ENCODE results near the gene MLIP. TPM values are rescaled to one million over a fixed set of nuclear protein-coding genes. Genes with fewer than 3 reads are reported as not detected.

The MLIP gene
- total and polyA plus RNA-seq, 4 donors, result 1.5 to 2.6 (median 2.2) TPM; not detected in 1

DNA sequence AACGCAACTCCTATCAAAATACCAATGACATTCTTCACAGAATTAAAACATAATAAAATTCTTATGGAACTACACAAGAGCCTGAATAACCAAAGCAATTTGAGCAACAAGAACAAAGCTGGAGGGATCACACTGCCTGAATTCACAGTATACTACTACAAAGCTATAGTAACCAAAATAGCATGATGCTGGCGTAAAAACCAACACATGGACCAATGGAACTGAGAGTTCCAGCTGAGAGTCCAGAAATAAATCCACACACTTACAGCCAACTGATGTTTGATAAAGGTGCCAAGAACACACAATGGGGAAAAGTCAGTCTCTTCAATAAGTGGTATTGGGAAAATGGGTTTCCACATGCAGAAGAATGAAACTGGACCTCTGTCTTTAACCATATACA, 6.9 kb downstream of the MLIP start:
- Histone ChIP-seq H3K27ac (ENCODE audit: low read depth in 1 of 2, low read length in 2 of 2) (no peak overlapping the region), H3K27me3 (ENCODE audit: control insufficient read depth in 1 of 2, insufficient read depth in 2 of 2, low read length in 1 of 2) (peaks cover 0 to 2% of the 10 kb centered on the region in 2 donors), H3K9me3 (ENCODE audit: control insufficient read depth, low read length) (no peaks in the 10 kb centered on the region), H3K36me3 (ENCODE audit: control insufficient read depth in 1 of 2, insufficient read depth in 2 of 2, low read length in 1 of 2) (no peaks in the 10 kb centered on the region), H3K4me1 (ENCODE audit: control insufficient read depth in 1 of 2, insufficient read depth in 2 of 2, low read length in 2 of 2) (no peaks in the 10 kb centered on the region), H3K4me3 (ENCODE audit: low read length in 2 of 2) (no peak overlapping the region)
- ATAC-seq (ENCODE audit: low FRiP score) (no peak), DNase-seq (no peak)
- intact Hi-C loops (cut with DNase I), result no loop called here
- 89 to 94% methylated on average over 2 of the region's 2 CpGs for WGBS, 2 donors

DNA sequence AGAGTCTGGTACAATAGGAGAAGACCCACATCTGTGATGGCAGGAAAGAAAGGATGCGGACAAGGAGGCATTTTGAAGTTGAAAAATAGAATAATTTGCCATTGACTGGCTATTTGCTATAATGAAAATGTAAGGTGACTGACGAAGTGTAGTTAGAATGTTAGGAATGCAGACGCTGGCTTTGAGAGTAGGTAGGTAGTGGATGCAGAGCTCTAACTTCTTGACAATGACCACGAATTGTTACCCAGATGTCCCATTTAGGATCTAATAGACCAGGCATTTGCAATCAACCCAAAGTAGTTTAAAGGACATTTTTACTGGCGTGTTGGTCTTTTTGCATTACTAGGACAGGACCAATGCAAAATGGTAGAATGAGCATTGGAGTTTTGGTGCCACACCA, 14.2 kb downstream of the MLIP start:
- no peaks in the 10 kb centered on the region for H3K9me3 ChIP-seq (ENCODE audit: control insufficient read depth, low read length)
- no peaks in the 10 kb centered on the region for H3K36me3 ChIP-seq (ENCODE audit: control insufficient read depth in 1 of 2, insufficient read depth in 2 of 2, low read length in 1 of 2)
- WGBS, 2 donors, result 67 to 80% methylated on average over 5 of the region's 5 CpGs
- H3K27me3 ChIP-seq (ENCODE audit: control insufficient read depth in 1 of 2, insufficient read depth in 2 of 2, low read length in 1 of 2), result no peaks in the 10 kb centered on the region
- H3K27ac ChIP-seq (ENCODE audit: low read depth in 1 of 2, low read length in 2 of 2), result no peak overlapping the region
- H3K4me1 ChIP-seq (ENCODE audit: control insufficient read depth in 1 of 2, insufficient read depth in 2 of 2, low read length in 2 of 2), result no peaks in the 10 kb centered on the region
- DNase-seq, result no peak
- no peak overlapping the region for H3K4me3 ChIP-seq (ENCODE audit: low read length in 2 of 2)
- intact Hi-C loops (cut with DNase I), result no loop called here
- ATAC-seq (ENCODE audit: low FRiP score), result no peak

DNA sequence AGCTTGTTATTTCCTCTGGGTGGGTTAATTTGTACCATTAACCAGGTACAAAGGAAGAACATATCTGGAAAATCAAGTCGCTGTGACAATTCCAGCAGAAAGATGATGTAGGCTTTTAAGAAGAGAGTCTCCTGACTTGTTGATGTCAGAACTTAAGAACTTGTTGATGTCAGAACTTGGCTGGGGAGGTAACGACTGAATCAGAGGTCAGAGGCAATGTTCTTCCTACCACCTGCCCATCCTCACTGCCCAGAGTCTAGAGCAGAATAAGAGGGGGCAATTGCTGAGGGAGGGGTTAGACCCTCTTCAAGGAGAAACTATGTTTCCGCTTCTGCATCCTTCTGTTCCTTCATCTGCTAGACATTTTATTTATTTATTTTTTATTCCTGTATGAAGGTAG, 18.9 kb downstream of the MLIP start:
- Histone ChIP-seq H3K36me3 (ENCODE audit: control insufficient read depth in 1 of 2, insufficient read depth in 2 of 2, low read length in 1 of 2) (no peaks in the 10 kb centered on the region), H3K9me3 (ENCODE audit: control insufficient read depth, low read length) (no peaks in the 10 kb centered on the region), H3K4me3 (ENCODE audit: low read length in 2 of 2) (no peak overlapping the region), H3K4me1 (ENCODE audit: control insufficient read depth in 1 of 2, insufficient read depth in 2 of 2, low read length in 2 of 2) (no peaks in the 10 kb centered on the region), H3K27ac (ENCODE audit: low read depth in 1 of 2, low read length in 2 of 2) (no peak overlapping the region), H3K27me3 (ENCODE audit: control insufficient read depth in 1 of 2, insufficient read depth in 2 of 2, low read length in 1 of 2) (no peaks in the 10 kb centered on the region)
- WGBS, 2 donors, result 92 to 96% methylated on average over 3 of the region's 3 CpGs
- intact Hi-C loops (cut with DNase I), result no loop called here
- ATAC-seq (ENCODE audit: low FRiP score) (no peak), DNase-seq (no peak)

DNA sequence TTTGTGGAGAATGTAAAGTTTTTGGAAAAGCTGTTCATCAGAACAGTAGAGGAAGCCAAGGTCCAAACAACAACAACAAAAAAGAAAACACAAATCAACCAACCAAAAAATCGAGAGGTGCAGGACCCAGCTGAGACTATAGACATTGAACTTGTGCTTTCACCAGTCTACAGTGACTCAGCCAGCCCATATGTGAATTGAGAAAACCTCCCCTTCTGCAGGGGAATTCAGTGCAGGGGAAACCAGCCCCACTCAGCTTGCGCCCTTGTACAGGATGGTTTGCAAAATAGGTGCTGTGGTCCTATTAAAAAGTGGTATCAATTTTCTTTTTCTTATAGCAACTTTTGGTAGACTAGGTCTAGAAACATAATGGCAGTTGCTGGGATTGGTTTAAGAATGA, 21.3 kb downstream of the MLIP start:
- Histone ChIP-seq H3K9me3 (ENCODE audit: control insufficient read depth, low read length) (no peaks in the 10 kb centered on the region), H3K4me1 (ENCODE audit: control insufficient read depth in 1 of 2, insufficient read depth in 2 of 2, low read length in 2 of 2) (no peaks in the 10 kb centered on the region), H3K27ac (ENCODE audit: low read depth in 1 of 2, low read length in 2 of 2) (no peak overlapping the region), H3K36me3 (ENCODE audit: control insufficient read depth in 1 of 2, insufficient read depth in 2 of 2, low read length in 1 of 2) (no peaks in the 10 kb centered on the region), H3K27me3 (ENCODE audit: control insufficient read depth in 1 of 2, insufficient read depth in 2 of 2, low read length in 1 of 2) (no peaks in the 10 kb centered on the region), H3K4me3 (ENCODE audit: low read length in 2 of 2) (no peak overlapping the region)
- intact Hi-C loops (cut with DNase I), result no loop called here
- no peak for ATAC-seq (ENCODE audit: low FRiP score)
- WGBS, 2 donors, result 82 to 87% methylated on average over 2 of the region's 2 CpGs
- DNase-seq, result no peak

DNA sequence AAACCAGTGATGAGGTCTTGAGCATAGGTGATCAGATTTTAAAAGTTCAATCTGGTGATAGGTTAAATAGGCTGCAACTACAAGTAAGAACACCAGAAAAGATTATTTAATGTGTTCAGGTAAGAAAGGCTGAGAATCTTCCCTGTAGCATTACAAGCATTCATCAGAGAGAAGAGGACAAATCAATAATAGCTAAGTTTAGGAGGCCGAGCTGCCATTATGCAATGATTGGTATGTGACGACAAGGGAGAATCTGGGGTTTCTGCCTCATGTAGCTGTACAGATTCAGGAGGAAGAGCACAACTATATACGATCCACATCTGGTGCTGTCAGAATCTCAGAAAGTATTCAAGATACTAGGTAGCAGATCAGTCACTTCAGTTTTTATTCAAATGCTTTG, 21.9 kb downstream of the MLIP start:
- WGBS, 2 donors, result 96 to 97% methylated on average over 3 of the region's 3 CpGs
- H3K9me3 ChIP-seq (ENCODE audit: control insufficient read depth, low read length), result no peaks in the 10 kb centered on the region
- no peaks in the 10 kb centered on the region for H3K27me3 ChIP-seq (ENCODE audit: control insufficient read depth in 1 of 2, insufficient read depth in 2 of 2, low read length in 1 of 2)
- no peak overlapping the region for H3K27ac ChIP-seq (ENCODE audit: low read depth in 1 of 2, low read length in 2 of 2)
- no peaks in the 10 kb centered on the region for H3K36me3 ChIP-seq (ENCODE audit: control insufficient read depth in 1 of 2, insufficient read depth in 2 of 2, low read length in 1 of 2)
- intact Hi-C loops (cut with DNase I), result no loop called here
- H3K4me3 ChIP-seq (ENCODE audit: low read length in 2 of 2), result no peak overlapping the region
- ATAC-seq (ENCODE audit: low FRiP score), result no peak
- H3K4me1 ChIP-seq (ENCODE audit: control insufficient read depth in 1 of 2, insufficient read depth in 2 of 2, low read length in 2 of 2), result no peaks in the 10 kb centered on the region
- DNase-seq, result no peak

DNA sequence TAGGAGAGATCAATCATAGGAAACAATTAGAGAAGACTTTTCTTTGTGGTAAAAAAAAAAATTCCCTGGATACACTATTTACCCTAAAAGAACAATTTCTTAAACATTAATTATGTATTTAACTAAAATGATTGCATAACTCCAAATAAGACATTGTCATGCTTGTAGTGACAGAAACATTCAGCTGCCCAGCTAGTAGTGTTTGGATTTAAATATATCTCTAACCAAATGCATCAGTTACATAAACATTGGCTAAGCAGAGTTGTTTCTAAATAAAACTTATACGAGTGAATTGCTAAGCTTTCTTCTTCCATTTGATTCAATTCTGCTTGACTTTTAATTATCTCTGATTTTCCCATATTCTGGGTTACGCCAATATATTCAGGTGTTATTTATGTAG, 23.7 kb downstream of the MLIP start:
- H3K36me3 ChIP-seq (ENCODE audit: control insufficient read depth in 1 of 2, insufficient read depth in 2 of 2, low read length in 1 of 2), result no peaks in the 10 kb centered on the region
- no peak overlapping the region for H3K4me3 ChIP-seq (ENCODE audit: low read length in 2 of 2)
- no peaks in the 10 kb centered on the region for H3K4me1 ChIP-seq (ENCODE audit: control insufficient read depth in 1 of 2, insufficient read depth in 2 of 2, low read length in 2 of 2)
- ATAC-seq (ENCODE audit: low FRiP score) (no peak), DNase-seq (no peak)
- H3K27ac ChIP-seq (ENCODE audit: low read depth in 1 of 2, low read length in 2 of 2), result no peak overlapping the region
- no peaks in the 10 kb centered on the region for H3K9me3 ChIP-seq (ENCODE audit: control insufficient read depth, low read length)
- WGBS, 2 donors, result 40 to 49% methylated on average over 2 of the region's 2 CpGs
- H3K27me3 ChIP-seq (ENCODE audit: control insufficient read depth in 1 of 2, insufficient read depth in 2 of 2, low read length in 1 of 2), result no peaks in the 10 kb centered on the region
- intact Hi-C loops (cut with DNase I), result no loop called here

DNA sequence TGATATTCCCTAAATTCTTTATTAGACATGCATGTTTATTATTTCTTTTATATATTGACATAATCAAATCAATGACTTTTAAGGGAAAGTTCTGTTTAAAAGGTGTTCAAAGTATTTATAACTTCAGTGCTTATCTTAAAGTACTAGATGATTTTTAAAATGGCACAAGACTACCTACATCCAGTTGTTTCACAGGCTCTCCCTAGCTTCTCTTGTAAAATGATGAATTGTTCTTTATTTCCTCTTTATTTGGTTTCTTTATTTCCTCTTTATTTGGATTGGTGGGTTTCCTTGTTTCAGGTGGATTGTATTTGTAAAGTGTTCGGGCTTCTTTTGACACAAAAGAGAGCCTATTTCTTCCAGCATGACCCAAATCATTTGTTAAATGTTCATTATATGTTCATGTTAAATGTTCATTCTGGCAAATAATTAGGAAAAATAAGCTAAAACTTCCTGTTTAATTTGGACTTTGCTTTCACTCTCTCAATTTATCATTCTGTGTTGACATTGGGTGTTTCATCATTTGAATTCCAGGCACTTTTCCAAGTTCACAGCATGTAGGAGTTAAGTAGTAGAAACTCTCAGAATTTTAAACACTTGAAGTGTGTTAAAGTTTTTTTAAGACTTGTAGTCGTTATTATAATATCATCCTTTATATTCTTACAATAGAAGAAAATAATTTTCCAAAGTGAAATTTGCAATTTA, 24.6 kb downstream of the MLIP start:
- no peaks in the 10 kb centered on the region for H3K4me1 ChIP-seq (ENCODE audit: control insufficient read depth in 1 of 2, insufficient read depth in 2 of 2, low read length in 2 of 2)
- no peaks in the 10 kb centered on the region for H3K36me3 ChIP-seq (ENCODE audit: control insufficient read depth in 1 of 2, insufficient read depth in 2 of 2, low read length in 1 of 2)
- H3K27me3 ChIP-seq (ENCODE audit: control insufficient read depth in 1 of 2, insufficient read depth in 2 of 2, low read length in 1 of 2), result no peaks in the 10 kb centered on the region
- 5 to 11% methylated on average over 2 of the region's 2 CpGs for WGBS, 2 donors
- intact Hi-C loops (cut with DNase I), result no loop called here
- no peaks in the 10 kb centered on the region for H3K9me3 ChIP-seq (ENCODE audit: control insufficient read depth, low read length)
- no peak overlapping the region for H3K27ac ChIP-seq (ENCODE audit: low read depth in 1 of 2, low read length in 2 of 2)
- H3K4me3 ChIP-seq (ENCODE audit: low read length in 2 of 2), result no peak overlapping the region
- ATAC-seq (ENCODE audit: low FRiP score) (no peak), DNase-seq (no peak)

DNA sequence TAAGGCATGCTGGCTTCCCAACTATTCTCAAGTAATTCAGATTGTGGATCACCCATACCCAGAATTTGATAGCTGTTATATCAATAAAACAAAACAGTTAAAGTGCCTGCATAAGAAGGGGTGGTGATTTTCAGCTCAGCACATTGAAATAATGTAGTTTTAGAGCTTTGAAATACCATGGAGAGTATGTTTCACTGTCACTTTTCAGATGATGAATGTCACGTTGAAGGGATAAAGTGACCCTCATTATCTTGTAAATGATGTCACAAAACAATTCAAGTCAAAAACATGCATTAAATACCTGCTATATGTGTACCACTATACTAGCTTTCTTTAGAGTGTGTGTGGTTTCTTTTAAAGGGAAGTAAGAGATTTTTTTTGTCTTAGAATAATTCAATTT, 27.6 kb downstream of the MLIP start:
- H3K27me3 ChIP-seq (ENCODE audit: control insufficient read depth in 1 of 2, insufficient read depth in 2 of 2, low read length in 1 of 2), result no peaks in the 10 kb centered on the region
- H3K9me3 ChIP-seq (ENCODE audit: control insufficient read depth, low read length), result no peaks in the 10 kb centered on the region
- WGBS, 2 donors, result 81 to 93% methylated on average over 1 of the region's 1 CpG
- H3K4me1 ChIP-seq (ENCODE audit: control insufficient read depth in 1 of 2, insufficient read depth in 2 of 2, low read length in 2 of 2), result no peaks in the 10 kb centered on the region
- intact Hi-C loops (cut with DNase I), result no loop called here
- no peaks in the 10 kb centered on the region for H3K36me3 ChIP-seq (ENCODE audit: control insufficient read depth in 1 of 2, insufficient read depth in 2 of 2, low read length in 1 of 2)
- no peak overlapping the region for H3K4me3 ChIP-seq (ENCODE audit: low read length in 2 of 2)
- ATAC-seq (ENCODE audit: low FRiP score) (no peak), DNase-seq (no peak)
- H3K27ac ChIP-seq (ENCODE audit: low read depth in 1 of 2, low read length in 2 of 2), result no peak overlapping the region

DNA sequence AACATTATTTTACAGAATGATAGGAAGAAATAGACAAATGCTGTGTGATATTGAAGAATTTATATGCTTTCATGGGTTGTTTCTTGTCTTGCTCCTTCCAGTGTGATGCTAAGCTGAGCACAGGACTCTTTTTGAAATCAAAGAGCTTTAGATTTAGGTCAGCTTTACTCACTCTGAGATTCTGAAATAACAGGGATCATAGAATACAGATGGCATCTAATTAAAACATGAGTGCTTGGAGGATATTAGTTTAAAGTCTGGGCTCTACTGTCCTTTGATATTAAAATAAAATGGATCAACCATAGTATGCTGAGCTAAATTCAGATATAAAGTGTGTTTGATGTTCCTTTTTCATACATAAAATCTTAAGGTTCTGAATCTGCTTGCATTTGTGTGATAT, 29.6 kb downstream of the MLIP start:
- Histone ChIP-seq H3K36me3 (ENCODE audit: control insufficient read depth in 1 of 2, insufficient read depth in 2 of 2, low read length in 1 of 2) (no peaks in the 10 kb centered on the region), H3K27me3 (ENCODE audit: control insufficient read depth in 1 of 2, insufficient read depth in 2 of 2, low read length in 1 of 2) (no peaks in the 10 kb centered on the region), H3K9me3 (ENCODE audit: control insufficient read depth, low read length) (no peaks in the 10 kb centered on the region), H3K4me1 (ENCODE audit: control insufficient read depth in 1 of 2, insufficient read depth in 2 of 2, low read length in 2 of 2) (no peaks in the 10 kb centered on the region), H3K4me3 (ENCODE audit: low read length in 2 of 2) (no peak overlapping the region), H3K27ac (ENCODE audit: low read depth in 1 of 2, low read length in 2 of 2) (no peak overlapping the region)
- no peak for ATAC-seq (ENCODE audit: low FRiP score)
- intact Hi-C loops (cut with DNase I), result no loop called here
- DNase-seq, result no peak
